ENCODE data around the gene CTF1.

DNA sequence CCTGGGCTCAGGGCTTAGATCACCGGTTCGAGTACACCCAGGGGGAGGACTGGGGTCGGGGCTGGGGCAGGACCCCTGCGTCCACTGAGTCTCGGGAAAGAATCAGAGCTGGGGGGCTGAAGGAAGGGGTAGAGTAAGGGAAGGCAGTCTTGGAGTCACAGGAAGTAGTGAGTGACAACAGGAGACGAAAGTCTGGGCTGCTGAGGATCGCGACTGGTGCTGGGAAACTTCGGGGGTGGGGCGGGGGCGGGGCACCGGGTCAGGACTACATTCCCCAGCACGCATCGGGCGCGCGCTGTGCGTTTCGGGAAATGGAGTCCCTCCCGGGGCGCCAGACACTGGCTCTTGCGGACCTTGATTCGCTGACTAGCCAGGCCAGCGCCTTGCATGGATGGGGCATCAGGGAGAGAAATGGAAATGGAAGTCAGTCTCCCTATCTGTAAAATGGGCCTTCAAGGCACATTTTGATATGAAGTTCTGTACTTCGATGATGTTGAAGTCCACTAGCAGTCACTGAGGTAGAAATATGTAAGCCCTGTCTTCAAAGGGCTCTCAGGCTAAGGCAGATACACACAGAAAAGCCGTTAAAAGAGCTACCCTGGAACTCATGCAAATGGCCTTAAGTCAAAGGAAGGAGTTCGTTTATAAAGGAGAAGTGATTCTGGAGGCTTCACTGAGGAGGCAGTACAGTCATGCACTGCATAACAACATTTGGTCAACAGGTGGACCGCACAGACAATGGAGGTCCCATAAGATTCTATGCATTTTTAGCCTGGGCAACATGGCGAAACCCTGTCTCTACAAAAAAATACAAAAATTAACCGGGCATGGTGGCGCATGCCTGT lies 697 bp downstream of the CTF1 start:
- TF ChIP-seq ZNF274 (IDR thresholded peaks at IDR 0.05; ENCODE audit: low read depth, low read length) (no peak), YY1 (IDR thresholded peaks at IDR 0.05; ENCODE audit: insufficient read depth, insufficient read length) (no peak)

Data from NT2/D1 (cell line).